OCI-LY7 (cell line): ENCODE measurements around the gene KDSR. TPM values are rescaled to one million over a fixed set of nuclear protein-coding genes. Genes with fewer than 3 reads are reported as not detected.
A peak's percentile ranks its signal among the peaks of the same experiment; 100 is the strongest.

Experiments
- BruUV-seq: library from RNA; stranded (reverse); fragments of 400-500 nt; replicated peaks from 2 replicates; lab custom pipeline; 2021; lab: Mats Ljungman, UMichigan
- CTCF ChIA-PET: fragments of 300-600 bp; sonication (Branson Sonifier 250); formaldehyde crosslinking; loops from one replicate; lab custom pipeline; 2022; ENCODE audit warnings: antibody characterized with exemption; ENCODE audit not compliant: unreplicated experiment; lab: Charles Lee
- POLR2A ChIA-PET: fragments of 300-600 bp; sonication (Branson Sonifier 250); formaldehyde crosslinking; loops from one replicate; lab custom pipeline; 2022; ENCODE audit warnings: antibody characterized with exemption; lab: Charles Lee
- DNase-seq: peaks from one replicate; pipeline ENCODE4 v3.0.0-alpha.2; 2015; ENCODE audit warnings: low spot score
- H2AFZ ChIP-seq: fragments of 200-600 bp; sonication (generic), shearing (Covaris generic); 2 replicates; pipeline ENCODE4 v1.6.1; 2014; ENCODE audit warnings: mild to moderate bottlenecking, antibody characterized with exemption, low read length, moderate library complexity
- H3K27ac ChIP-seq: fragments of 200-600 bp; sonication (generic); 2 replicates; pipeline ENCODE4 v1.5.1; 2014; ENCODE audit warnings: mixed run types, low read depth, mild to moderate bottlenecking, moderate library complexity, low read length, inconsistent platforms; ENCODE audit not compliant: poor library complexity, severe bottlenecking
- H3K36me3 ChIP-seq: fragments of 200-600 bp; sonication (generic); 2 replicates; pipeline ENCODE4 v1.6.1; 2014; ENCODE audit warnings: mild to moderate bottlenecking, antibody characterized with exemption, low read length, moderate library complexity, mixed read lengths; ENCODE audit not compliant: insufficient read depth
- H3K4me1 ChIP-seq: fragments of 200-600 bp; sonication (generic); 2 replicates; pipeline ENCODE4 v1.5.1; 2014; ENCODE audit warnings: mild to moderate bottlenecking, low read length; ENCODE audit not compliant: insufficient read depth, poor library complexity, severe bottlenecking
- H3K4me2 ChIP-seq: fragments of 200-600 bp; sonication (generic); 2 replicates; pipeline ENCODE4 v1.6.1; 2014; ENCODE audit warnings: mild to moderate bottlenecking, low read length
- H3K4me3 ChIP-seq: fragments of 200-600 bp; sonication (generic); 2 replicates; pipeline ENCODE4 v1.5.1; 2014; ENCODE audit warnings: mild to moderate bottlenecking, low read depth, low read length; ENCODE audit not compliant: poor library complexity, severe bottlenecking
- H3K79me2 ChIP-seq: fragments of 200-600 bp; sonication (generic); 2 replicates; pipeline ENCODE4 v1.6.1; 2016; ENCODE audit warnings: low read depth, mild to moderate bottlenecking, low read length, moderate library complexity, mixed read lengths; ENCODE audit not compliant: insufficient read depth
- H3K9me2 ChIP-seq: fragments of 200-600 bp; sonication (generic); 2 replicates; pipeline ENCODE4 v1.6.1; 2016; ENCODE audit warnings: mild to moderate bottlenecking, low read length, mixed read lengths; ENCODE audit not compliant: insufficient read depth
- H3K9me3 ChIP-seq: fragments of 200-600 bp; sonication (generic); 2 replicates; pipeline ENCODE4 v1.6.1; 2014; ENCODE audit warnings: mild to moderate bottlenecking, mixed run types, low read length, mixed read lengths
- H4K20me1 ChIP-seq: fragments of 200-600 bp; sonication (generic); 2 replicates; pipeline ENCODE4 v1.6.1; 2014; ENCODE audit warnings: mild to moderate bottlenecking, antibody characterized with exemption, low read length, moderate library complexity, mixed read lengths; ENCODE audit not compliant: insufficient read depth
- EZH2phosphoT487 ChIP-seq: fragments of 200-600 bp; sonication (generic); IDR thresholded peaks from 2 replicates; pipeline ENCODE4 v1.6.1; 2018; ENCODE audit warnings: low read depth, borderline replicate concordance, mild to moderate bottlenecking, mixed run types, antibody characterized with exemption, low read length, moderate library complexity, mixed read lengths
- intact Hi-C: fragments of 100-400 bp; cut with micrococcal nuclease; formaldehyde crosslinking; loops from one replicate; pipeline ENCODE4 v1.10.0; 2022; ENCODE audit not compliant: unreplicated experiment
- total RNA-seq, 2 experiments: library from RNA; depleted of rRNA in 1 of 2; stranded (reverse); fragments of >200 nt in 1 of 2; shearing (Covaris generic) in 1 of 2; gene quantifications; 2 replicates each; pipeline ENCODE4 v1.2.3, GENCODE V29; 2014 to 2022
- TF ChIP-seq, protein P1 (sequence below): fragments of 200-600 bp; sonication (generic); conservative IDR thresholded peaks from 2 replicates; pipeline ENCODE4 v1.5.1; 2014; ENCODE audit warnings: mild to moderate bottlenecking, antibody characterized with exemption, low read length, moderate library complexity, mixed read lengths

Gene KDSR
- total RNA-seq, 2 experiments from 2014 or later, result 6.5 to 13.4 TPM

DNA sequence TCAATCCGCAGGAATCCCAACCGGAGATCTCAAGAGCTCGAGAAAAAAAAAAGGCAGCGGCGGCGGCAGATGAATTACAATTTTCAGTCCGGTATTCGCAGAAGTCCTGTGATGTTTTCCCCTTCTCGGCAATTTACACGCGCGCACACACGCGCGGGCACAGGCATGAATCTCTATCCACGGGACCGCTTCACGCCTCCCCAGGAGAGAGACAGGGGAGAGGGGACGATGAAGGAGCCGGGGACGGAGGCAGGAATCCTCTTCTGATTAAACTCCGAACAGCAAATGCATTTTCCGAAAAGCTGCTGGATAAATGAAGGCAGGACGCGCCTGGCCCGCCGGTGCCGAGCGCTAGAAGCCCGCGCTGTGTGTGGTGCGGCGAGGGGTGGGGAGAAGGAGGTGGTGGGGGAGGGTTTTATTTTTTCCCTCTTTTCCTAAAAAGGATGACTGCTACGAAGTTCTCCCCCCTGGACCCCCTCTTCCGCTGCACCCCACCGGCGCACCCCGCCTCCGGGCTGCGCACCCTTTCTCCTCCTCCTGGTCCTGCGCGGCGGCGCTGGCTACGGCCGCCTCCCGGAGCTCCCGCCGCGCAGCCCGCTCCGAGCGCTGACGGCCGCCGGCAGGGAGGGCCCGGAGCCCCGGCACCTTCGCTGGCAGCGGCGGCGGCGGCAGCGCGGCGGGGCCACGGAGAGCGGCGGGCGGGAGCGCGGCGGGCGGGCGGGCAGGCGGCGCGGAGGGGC is 47.5 kb downstream of the KDSR start, which contains the start of gene BCL2:
Gene BCL2, minus strand, starts transcription at position 387 of the 740 bp plus-strand sequence.
- peak; percentile 16 for DNase-seq
- H3K79me2 ChIP-seq, result no peaks in the 10 kb centered on the region
- peaks cover 17% of the 10 kb centered on the region for H3K4me1 ChIP-seq
- peak within 1 kb of the TSS; percentile 76 for H3K4me2 ChIP-seq
- ChIA-PET CTCF (no interaction called here), POLR2A (interaction anchor here (0.6 to 0.8 kb wide), 2 partner anchors 198 to 998 kb away, joined by 3 to 4 read pairs; no protein-coding TSS in a partner anchor)
- H2AFZ ChIP-seq, result peak within 1 kb of the TSS; percentile 78
- no peaks in the 10 kb centered on the region for H3K9me3 ChIP-seq
- no peaks in the 10 kb centered on the region for H3K36me3 ChIP-seq
- no peak within 1 kb of the TSS for H3K27ac ChIP-seq
- no TSS peak for BruUV-seq
- H3K9me2 ChIP-seq, result no peaks in the 10 kb centered on the region
- no peaks in the 10 kb centered on the region for H4K20me1 ChIP-seq
- H3K4me3 ChIP-seq, result peak within 1 kb of the TSS; percentile 72
- intact Hi-C loops, result loop anchor here (5.0 kb wide), 2 partner anchors 112 to 202 kb away; no protein-coding TSS in a partner anchor
- TF ChIP-seq, protein P1, sequence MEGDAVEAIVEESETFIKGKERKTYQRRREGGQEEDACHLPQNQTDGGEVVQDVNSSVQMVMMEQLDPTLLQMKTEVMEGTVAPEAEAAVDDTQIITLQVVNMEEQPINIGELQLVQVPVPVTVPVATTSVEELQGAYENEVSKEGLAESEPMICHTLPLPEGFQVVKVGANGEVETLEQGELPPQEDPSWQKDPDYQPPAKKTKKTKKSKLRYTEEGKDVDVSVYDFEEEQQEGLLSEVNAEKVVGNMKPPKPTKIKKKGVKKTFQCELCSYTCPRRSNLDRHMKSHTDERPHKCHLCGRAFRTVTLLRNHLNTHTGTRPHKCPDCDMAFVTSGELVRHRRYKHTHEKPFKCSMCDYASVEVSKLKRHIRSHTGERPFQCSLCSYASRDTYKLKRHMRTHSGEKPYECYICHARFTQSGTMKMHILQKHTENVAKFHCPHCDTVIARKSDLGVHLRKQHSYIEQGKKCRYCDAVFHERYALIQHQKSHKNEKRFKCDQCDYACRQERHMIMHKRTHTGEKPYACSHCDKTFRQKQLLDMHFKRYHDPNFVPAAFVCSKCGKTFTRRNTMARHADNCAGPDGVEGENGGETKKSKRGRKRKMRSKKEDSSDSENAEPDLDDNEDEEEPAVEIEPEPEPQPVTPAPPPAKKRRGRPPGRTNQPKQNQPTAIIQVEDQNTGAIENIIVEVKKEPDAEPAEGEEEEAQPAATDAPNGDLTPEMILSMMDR, result no peak
- no peak for TF ChIP-seq EZH2phosphoT487

DNA sequence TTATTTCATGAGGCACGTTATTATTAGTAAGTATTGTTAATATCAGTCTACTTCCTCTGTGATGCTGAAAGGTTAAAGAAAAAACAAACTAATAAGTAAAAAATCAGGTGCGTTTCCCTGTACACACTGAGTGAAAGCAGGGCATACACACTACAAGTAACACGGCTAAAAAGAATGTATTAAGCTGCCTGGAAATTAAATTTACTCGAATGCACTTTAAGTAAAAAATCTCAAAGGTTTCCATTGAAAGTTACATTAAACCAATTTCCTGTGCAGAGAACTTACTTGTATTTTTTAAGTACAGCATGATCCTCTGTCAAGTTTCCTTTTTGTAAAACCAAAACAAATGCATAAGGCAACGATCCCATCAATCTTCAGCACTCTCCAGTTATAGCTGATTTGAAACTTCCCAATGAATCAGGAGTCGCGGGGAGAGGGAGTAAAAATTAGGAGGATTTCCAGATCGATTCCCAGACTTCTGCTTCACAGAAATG is 48.1 kb downstream of the KDSR start:
- ChIA-PET POLR2A (interaction anchor here (0.8 kb wide), 1 partner anchor 197 kb away, joined by 4 read pairs; no protein-coding TSS in a partner anchor), CTCF (no interaction called here)
- Histone ChIP-seq H3K27ac (no peak overlapping the region), H4K20me1 (no peaks in the 10 kb centered on the region), H3K4me1 (peaks cover 17% of the 10 kb centered on the region), H3K79me2 (no peaks in the 10 kb centered on the region), H2AFZ (peak overlapping the region; percentile 78; the same call in 1 of the 2 replicates), H3K9me3 (no peaks in the 10 kb centered on the region), H3K36me3 (no peaks in the 10 kb centered on the region), H3K9me2 (no peaks in the 10 kb centered on the region), H3K4me2 (peak overlapping the region; percentile 76), H3K4me3 (peak overlapping the region; percentile 72)
- no TSS peak for BruUV-seq
- intact Hi-C loops, result loop anchor here (5.0 kb wide), 1 partner anchor 112 kb away; no protein-coding TSS in a partner anchor
- DNase-seq, result no peak
- TF ChIP-seq, protein P1, result no peak
- TF ChIP-seq EZH2phosphoT487, result no peak
